HG03139 (cell line): ENCODE data around the gene N4BP2L2.

Source experiments
- ATAC-seq: cut with Tn5 transposase; IDR thresholded peaks from one replicate; pipeline ENCODE4 v1.9.1; 2021; ENCODE audit not compliant: unreplicated experiment

Gene N4BP2L2

DNA sequence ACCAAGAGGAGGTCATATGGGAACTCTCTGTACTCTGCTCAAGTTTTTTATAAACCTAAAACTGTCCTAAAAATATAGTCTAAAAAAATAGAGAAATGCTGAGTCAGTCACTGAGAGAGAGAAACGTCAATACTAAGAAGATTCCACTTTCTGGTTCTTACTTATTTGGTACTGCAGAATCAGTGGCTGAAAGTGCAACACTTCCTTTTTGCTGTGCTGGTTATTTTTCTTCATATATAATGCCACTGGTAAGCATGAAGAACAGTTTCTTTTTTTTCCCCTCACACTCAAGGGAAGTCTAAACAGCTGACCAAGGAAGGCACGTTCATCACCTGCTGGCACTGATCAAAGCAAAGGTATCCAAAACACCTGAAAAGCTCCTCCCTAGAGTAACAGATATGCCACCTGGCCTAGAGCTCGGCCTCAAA lies 66.4 kb downstream of the N4BP2L2 start:
- ATAC-seq, result no peak

DNA sequence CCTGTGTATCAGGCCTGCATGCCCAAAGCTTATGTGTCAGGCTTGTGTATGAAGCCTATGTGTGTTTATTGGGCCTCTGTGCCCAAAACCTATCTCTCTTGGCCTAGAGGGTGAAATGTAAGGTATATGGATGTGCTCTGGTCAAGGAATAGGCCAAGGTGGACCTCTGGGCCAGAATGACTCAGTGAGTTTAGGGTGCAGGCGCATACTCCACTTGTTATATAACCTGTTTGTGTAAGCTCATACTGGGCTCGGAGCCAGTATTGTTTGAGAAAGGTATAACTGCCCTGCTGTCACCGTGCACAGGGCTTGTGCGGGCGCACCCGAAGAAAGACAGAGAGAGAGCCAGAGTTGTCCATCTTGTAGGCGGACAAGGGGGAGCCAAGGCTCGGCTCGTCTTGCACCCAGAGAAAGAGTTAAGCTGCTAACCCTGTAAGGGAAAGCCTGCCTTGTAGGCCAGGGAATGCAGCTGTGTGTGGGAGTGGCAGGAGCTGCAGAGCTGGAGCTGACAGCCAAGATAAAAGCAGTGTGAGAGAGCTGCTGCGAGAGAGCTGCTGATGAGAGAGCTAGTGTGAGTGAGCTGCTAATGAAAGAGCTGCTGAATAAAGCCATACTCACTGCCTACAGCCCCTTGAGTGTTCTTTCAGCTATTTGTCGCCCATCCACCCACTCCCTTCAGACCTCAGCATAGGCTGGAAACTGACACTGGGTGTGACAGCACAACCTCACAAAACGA lies 67.2 kb downstream of the N4BP2L2 start:
- ATAC-seq, result no peak

DNA sequence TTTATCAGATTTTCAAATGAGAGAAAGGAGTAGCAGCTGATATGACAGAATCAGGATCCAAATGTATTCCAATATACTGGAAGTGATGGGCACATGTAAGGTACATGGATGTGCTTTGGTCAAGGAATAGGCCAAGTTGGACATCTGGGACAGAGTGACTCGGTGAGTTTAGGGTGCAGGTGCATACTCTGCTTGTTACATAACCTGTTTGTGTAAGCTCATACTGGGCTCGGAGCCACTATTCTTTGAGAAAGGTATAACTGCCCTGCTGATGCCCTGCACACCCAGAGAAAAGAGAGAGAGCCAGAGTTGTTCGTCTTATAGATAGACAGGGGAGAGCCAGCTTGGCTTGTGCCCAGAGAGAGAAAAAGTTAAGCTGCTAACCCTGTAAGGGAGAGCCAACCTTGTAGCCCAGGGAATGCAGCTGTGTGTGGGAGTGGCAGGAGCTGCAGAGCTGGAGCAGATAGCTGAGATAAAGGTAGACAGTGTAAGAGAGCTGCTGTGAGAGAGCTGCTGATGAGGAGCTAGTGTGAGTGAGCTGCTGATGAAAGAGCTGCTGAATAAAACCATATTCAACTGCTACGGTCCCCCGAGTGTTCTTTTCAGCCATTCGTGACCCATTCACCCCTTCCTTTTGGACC lies 70.0 kb downstream of the N4BP2L2 start:
- ATAC-seq, result no peak

- no peak for ATAC-seq
These were observed 82.0 kb downstream of the N4BP2L2 start for GRCh38 chr13:32456591-32456990.

- ATAC-seq, result no peak
These were observed 83.0 kb downstream of the N4BP2L2 start for GRCh38 chr13:32455594-32455903.

DNA sequence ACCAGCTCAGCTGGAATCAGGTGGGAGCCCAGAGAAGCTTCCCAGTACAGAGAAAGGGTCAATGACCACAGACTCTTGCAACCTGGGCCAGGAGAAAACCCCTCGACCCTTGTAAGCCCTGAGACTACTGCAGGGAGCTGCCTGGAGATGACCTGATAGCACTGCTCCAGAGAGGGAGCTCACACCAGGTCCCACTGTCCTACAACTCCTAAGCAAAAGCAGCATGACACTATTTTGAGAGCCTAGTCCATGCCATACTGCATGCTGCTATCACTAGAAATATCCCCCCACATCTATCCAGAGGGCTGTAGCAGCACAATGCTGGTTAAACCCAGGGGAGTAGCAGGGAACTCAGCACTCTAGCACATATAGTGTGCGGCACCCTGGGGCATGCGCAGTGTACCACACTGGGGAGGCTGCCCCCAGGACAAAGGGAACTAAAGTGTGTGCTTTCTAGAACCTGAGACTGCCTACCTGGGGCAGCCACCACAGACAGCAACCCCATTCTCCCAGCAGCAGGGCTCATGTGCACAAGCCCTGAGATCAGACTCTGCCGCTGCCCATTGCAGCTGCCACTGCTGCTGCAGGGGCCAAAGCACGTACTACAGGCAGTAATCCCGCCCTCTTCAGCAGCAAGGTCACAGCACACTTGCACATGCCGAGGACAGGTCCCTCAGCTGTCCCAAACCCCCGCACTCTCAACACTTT lies 83.6 kb downstream of the N4BP2L2 start:
- ATAC-seq, result no peak

- no peak for ATAC-seq
These were observed 84.6 kb downstream of the N4BP2L2 start for GRCh38 chr13:32453981-32454380.

GRCh38 chr13:32448972-32449371 lies 89.6 kb downstream of the N4BP2L2 start:
- no peak for ATAC-seq

- ATAC-seq, result no peak
These were observed 90.5 kb downstream of the N4BP2L2 start for GRCh38 chr13:32447894-32448623.

GRCh38 chr13:32446773-32447465 lies 91.7 kb downstream of the N4BP2L2 start:
- no peak for ATAC-seq

DNA sequence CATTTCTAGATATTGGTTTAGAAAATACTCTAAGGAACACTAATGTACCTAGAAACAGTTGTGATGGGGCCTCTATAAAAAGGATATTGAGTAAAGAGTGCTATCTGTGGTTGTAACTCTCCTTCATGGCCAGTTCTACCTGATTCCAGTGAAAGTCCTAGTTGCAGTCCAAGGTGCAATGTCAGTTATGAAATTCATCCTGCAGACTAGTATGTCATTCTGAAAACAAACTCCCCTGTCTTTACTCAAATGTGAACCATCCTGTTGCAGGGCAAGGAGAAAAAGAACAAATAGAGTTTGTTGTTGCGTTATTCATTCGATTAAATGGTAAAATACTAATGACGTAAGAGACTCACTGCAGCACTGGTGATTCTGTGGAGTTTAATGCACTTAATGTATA lies 92.4 kb downstream of the N4BP2L2 start:
- ATAC-seq, result no peak

GRCh38 chr13:32445461-32445860 lies 93.1 kb downstream of the N4BP2L2 start:
- ATAC-seq, result no peak

DNA sequence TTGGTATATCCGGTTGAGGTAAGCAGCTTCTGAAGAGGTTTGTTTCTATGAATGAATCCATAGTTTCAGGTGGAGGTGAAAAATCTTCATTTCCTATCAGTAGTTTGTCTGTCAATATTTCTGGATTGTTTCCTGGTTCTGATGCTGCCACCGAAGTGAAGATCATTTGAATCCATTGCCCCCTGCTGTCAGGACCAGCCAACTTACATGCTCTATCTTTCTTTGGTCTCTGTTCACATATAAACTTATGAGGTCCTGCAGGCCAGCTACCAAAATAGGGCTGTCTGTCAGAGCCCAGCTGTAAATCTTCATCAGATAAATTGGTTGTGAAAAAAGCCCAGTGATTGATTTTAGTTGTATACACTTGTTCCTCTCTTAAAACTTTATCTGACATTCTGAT lies 95.5 kb downstream of the N4BP2L2 start:
- peak; percentile 60 for ATAC-seq

- ATAC-seq, result no peak
These were observed 99.7 kb downstream of the N4BP2L2 start for GRCh38 chr13:32438871-32439270.

DNA sequence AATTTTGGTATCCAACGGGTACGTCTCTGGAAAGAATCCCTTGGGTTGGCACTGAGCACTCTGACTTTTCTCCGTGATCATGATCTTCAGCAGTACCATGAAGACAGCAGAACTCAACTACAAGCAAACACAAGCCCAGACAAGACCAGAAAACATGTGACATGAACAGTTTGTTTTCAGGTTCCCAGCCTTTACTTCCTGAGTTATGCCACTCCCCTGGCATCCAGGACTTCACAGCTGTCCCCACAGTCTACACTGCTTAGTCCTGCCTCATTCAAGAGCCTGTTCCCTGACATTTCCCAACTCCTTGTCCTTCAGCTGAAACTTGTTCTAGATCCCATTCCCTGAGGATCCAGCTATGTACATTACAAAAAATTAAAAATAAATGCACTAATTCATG lies 105.7 kb downstream of the N4BP2L2 start:
- no peak for ATAC-seq

GRCh38 chr13:32431361-32431760 lies 107.2 kb downstream of the N4BP2L2 start:
- ATAC-seq, result no peak

GRCh38 chr13:32430018-32430747 lies 108.4 kb downstream of the N4BP2L2 start:
- ATAC-seq, result no peak

- no peak for ATAC-seq
These were observed 109.1 kb downstream of the N4BP2L2 start for GRCh38 chr13:32429433-32429909.

DNA sequence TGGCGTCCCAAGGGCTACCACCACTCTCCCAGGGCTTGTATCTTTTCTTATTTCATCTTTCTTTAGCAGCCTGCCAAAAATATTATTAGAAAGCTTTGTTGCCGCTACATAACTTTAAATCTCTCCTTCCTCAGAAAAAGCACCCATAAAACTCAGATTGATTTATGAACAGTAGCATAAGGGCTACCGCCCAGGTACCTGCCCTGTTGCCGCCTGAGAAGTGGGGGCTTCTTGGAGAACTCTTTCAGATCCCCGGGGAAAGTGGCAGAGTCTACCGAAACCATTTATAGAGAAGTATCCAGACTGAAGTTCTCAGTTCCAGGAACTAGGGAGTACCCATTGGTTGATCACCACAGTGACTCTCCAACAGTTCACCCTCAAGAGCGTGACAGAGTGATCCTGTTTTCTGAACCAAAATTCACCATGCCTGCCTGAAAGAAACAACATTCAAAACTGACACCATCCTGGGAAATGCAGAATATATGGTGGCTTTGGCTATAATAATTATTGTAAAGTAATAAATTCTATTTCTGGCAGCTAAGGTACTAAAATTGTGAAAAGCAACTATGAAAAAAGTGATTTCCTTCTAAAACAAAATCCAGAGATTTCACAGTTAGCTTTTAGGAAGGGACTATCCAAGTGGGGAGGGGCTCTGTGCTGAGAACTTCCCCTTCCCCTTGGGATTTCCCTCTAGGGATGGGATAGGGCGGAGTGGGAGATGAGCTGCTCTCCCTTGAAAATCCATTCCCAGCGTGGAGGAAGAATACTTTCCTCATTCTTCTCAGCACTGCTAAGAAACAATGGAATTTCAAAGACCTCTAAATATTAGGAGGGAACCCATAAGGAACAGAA lies 109.8 kb downstream of the N4BP2L2 start:
- no peak for ATAC-seq
